Skeletal muscle satellite cell (primary cell): Measurements from ENCODE around the gene RSRC1.

Source experiments
- H3K27me3 ChIP-seq: 2 replicates; pipeline ENCODE4 v1.7.0; 2013; ENCODE audit warnings: low read length; ENCODE audit not compliant: control insufficient read depth, insufficient read depth
- H3K36me3 ChIP-seq: 2 replicates; pipeline ENCODE4 v1.7.0; 2013; ENCODE audit warnings: mild to moderate bottlenecking, control low read depth, low read length; ENCODE audit not compliant: insufficient read depth
- H3K4me1 ChIP-seq: 2 replicates; pipeline ENCODE4 v1.7.0; 2013; ENCODE audit warnings: low read length; ENCODE audit not compliant: control insufficient read depth, insufficient read depth
- H3K4me2 ChIP-seq: 2 replicates; pipeline ENCODE4 v1.7.0; 2013; ENCODE audit warnings: mild to moderate bottlenecking, low read length
- H3K4me3 ChIP-seq: 2 replicates; pipeline ENCODE4 v1.7.0; 2013; ENCODE audit warnings: low read length
- H3K9ac ChIP-seq: 2 replicates; pipeline ENCODE4 v1.7.0; 2013; ENCODE audit warnings: mild to moderate bottlenecking, low read depth, low read length, moderate library complexity
- H3K9me3 ChIP-seq: replicated peaks from 2 replicates; pipeline ENCODE4 v1.7.0; 2013; ENCODE audit warnings: mild to moderate bottlenecking, control low read depth, low read length

Gene RSRC1

GRCh38 chr3:158249183-158249582, 139.3 kb downstream of the RSRC1 start:
- Histone ChIP-seq H3K9me3 (no peaks in the 10 kb centered on the region), H3K4me2 (no peak overlapping the region), H3K4me1 (no peaks in the 10 kb centered on the region)

DNA sequence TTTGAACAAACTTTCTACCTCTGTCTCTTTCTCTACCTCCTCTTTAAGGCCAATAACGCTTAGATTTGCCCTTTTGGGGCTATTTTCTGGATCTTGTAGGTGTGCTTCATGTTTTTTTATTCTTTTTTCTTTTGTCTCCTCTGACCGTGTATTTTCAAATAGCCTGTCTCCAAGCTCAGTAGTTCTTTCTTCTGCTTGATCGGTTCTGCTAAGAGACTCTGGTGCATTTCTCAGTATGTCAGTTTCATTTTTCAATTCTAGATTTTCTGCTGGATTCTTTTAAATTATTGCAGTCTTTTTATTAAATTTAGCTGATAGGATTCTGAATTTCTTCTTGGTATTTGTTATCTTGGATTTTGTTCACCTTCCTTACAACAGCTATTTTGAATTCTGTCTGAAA, 148.7 kb downstream of the RSRC1 start:
- no peak overlapping the region for H3K4me3 ChIP-seq
- H3K9ac ChIP-seq = no peak overlapping the region
- H3K4me1 ChIP-seq = no peaks in the 10 kb centered on the region
- no peaks in the 10 kb centered on the region for H3K36me3 ChIP-seq
- H3K9me3 ChIP-seq = no peaks in the 10 kb centered on the region
- no peak overlapping the region for H3K4me2 ChIP-seq
- no peaks in the 10 kb centered on the region for H3K27me3 ChIP-seq

More at GRCh38 chr3:158249183-158249582, 139.3 kb downstream of the RSRC1 start:
- Histone ChIP-seq H3K36me3 (no peaks in the 10 kb centered on the region), H3K27me3 (no peaks in the 10 kb centered on the region), H3K9ac (no peak overlapping the region), H3K4me3 (no peak overlapping the region)

DNA sequence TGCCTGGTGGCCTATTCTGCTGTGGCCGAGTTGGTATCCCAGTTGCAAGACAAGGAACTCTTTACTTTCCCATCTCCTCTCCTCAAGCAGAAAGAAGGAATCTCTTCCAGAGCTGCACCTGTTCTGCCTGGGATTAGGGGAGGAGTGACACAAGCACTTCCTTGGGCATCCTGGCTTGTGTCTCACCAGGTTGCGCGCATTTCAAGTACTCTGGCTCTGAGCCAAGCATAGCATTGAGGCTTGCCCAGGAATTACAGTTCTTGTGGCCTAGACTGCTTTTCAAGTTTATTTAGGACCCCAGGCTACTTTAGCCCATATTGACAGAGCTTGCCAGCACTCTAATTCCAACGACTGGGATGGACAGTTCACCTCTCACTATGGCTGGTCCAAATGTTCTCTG, 150.5 kb downstream of the RSRC1 start:
- Histone ChIP-seq H3K27me3 (no peaks in the 10 kb centered on the region), H3K36me3 (no peaks in the 10 kb centered on the region), H3K4me2 (no peak overlapping the region), H3K9me3 (no peaks in the 10 kb centered on the region), H3K4me1 (no peaks in the 10 kb centered on the region), H3K9ac (no peak overlapping the region), H3K4me3 (no peak overlapping the region)

- no peak overlapping the region for H3K4me3 ChIP-seq
- no peaks in the 10 kb centered on the region for H3K36me3 ChIP-seq
- H3K9ac ChIP-seq = no peak overlapping the region
- H3K27me3 ChIP-seq = no peaks in the 10 kb centered on the region
- H3K4me1 ChIP-seq = no peaks in the 10 kb centered on the region
- H3K9me3 ChIP-seq = no peaks in the 10 kb centered on the region
- no peak overlapping the region for H3K4me2 ChIP-seq
Observed at GRCh38 chr3:158261371-158261991, 151.6 kb downstream of the RSRC1 start.

DNA sequence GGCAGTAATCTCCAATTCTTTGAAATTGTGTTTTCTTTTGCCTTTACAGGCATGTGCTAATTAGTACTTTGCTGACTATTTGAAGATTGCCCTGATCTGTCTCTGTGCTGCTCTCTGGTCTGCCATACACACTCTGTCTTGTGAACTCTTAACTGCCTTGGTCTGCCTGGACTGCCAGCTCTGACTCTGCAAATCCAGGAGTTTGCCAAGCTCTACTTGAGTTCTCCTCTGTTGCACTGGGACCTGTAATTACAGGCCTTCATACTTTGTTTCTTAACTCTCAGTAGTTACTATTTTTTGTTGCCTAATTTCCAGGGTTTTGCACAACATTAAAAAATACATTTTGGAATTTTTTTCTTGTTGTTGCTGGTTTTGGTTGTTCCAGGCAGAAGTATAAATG, 155.0 kb downstream of the RSRC1 start:
- Histone ChIP-seq H3K9ac (no peak overlapping the region), H3K27me3 (no peaks in the 10 kb centered on the region), H3K4me2 (no peak overlapping the region)

DNA sequence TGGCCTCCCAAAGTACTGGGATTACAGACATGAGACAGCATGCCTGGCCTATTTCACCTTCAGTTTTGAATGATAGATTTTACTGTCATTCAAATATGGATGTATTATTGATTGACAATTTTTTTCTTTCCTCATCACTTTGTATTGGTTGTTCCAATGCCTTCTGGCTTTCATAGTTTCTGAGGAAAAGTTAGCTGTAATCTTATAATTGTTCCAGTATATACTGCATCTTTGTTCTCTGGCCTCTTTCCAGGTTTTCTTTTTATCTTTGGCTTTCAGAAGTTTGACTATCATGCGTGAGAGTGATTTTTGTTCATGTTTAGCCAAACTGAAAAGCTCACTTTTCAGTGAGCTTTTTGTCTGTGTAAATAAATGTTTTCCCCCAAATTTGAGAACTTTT, 157.1 kb downstream of the RSRC1 start:
- Histone ChIP-seq H3K4me3 (no peak overlapping the region), H3K4me2 (no peak overlapping the region), H3K27me3 (no peaks in the 10 kb centered on the region), H3K9ac (no peak overlapping the region), H3K36me3 (no peaks in the 10 kb centered on the region), H3K4me1 (no peaks in the 10 kb centered on the region), H3K9me3 (no peaks in the 10 kb centered on the region)

More for the DNA sequence above, 155.0 kb downstream of the RSRC1 start:
- Histone ChIP-seq H3K4me3 (no peak overlapping the region), H3K9me3 (no peaks in the 10 kb centered on the region), H3K4me1 (no peaks in the 10 kb centered on the region), H3K36me3 (no peaks in the 10 kb centered on the region)

GRCh38 chr3:158269942-158270341, 160.1 kb downstream of the RSRC1 start:
- no peaks in the 10 kb centered on the region for H3K27me3 ChIP-seq
- no peak overlapping the region for H3K4me3 ChIP-seq
- no peaks in the 10 kb centered on the region for H3K9me3 ChIP-seq
- H3K4me2 ChIP-seq = no peak overlapping the region
- no peaks in the 10 kb centered on the region for H3K4me1 ChIP-seq
- no peaks in the 10 kb centered on the region for H3K36me3 ChIP-seq
- no peak overlapping the region for H3K9ac ChIP-seq

DNA sequence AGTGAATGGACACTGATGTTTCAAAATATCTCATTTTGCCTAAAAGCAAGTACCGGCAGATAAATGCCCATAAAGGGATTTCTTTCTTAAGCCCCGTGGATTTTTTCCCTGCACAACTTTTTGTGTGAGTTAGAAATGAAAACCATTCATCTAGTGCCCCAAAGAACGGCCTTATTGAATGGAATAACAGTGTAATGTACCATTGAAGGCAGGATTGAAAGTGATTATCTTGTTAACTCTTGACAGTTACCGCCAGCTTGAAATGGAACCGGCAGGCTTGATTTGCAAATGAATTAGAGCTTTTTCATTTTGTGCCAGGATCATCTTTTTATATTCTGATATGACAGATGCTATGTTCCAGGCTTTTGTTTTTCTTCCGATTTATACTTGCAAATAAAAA, 162.2 kb downstream of the RSRC1 start:
- H3K27me3 ChIP-seq = no peaks in the 10 kb centered on the region
- H3K4me3 ChIP-seq = no peak overlapping the region
- no peak overlapping the region for H3K4me2 ChIP-seq
- no peaks in the 10 kb centered on the region for H3K4me1 ChIP-seq
- no peaks in the 10 kb centered on the region for H3K9me3 ChIP-seq
- no peak overlapping the region for H3K9ac ChIP-seq
- H3K36me3 ChIP-seq = no peaks in the 10 kb centered on the region

- H3K4me2 ChIP-seq = no peak overlapping the region
- no peaks in the 10 kb centered on the region for H3K9me3 ChIP-seq
- H3K9ac ChIP-seq = no peak overlapping the region
- H3K4me3 ChIP-seq = no peak overlapping the region
- H3K27me3 ChIP-seq = no peaks in the 10 kb centered on the region
- H3K36me3 ChIP-seq = no peaks in the 10 kb centered on the region
- no peaks in the 10 kb centered on the region for H3K4me1 ChIP-seq
Observed at GRCh38 chr3:158273656-158274055, 163.8 kb downstream of the RSRC1 start.

- Histone ChIP-seq H3K4me3 (no peak overlapping the region), H3K9ac (no peak overlapping the region), H3K27me3 (no peaks in the 10 kb centered on the region), H3K4me1 (no peaks in the 10 kb centered on the region), H3K4me2 (no peak overlapping the region), H3K36me3 (no peaks in the 10 kb centered on the region), H3K9me3 (no peaks in the 10 kb centered on the region)
Observed at GRCh38 chr3:158278187-158278586, 168.3 kb downstream of the RSRC1 start.

DNA sequence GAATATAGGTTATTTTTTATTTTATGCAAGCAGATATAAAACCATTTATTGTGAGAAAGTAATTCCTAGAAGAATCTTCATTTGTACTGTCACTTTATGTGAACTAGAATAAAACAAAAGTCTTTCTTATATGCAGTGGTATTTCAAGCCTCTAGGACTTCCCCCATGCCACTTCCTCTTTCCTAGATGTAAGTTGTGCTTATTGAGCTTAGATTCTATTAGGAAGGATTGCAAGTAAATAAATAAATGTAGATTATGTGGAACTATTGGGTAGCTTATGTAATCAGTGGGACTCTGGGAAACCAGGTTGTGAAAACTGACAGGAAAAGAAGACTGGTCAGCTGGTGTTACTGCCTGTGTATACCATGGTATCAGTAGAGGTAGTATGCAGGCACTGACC, 169.7 kb downstream of the RSRC1 start:
- Histone ChIP-seq H3K36me3 (no peaks in the 10 kb centered on the region), H3K9ac (no peak overlapping the region), H3K4me3 (no peak overlapping the region), H3K4me2 (no peak overlapping the region), H3K4me1 (no peaks in the 10 kb centered on the region), H3K27me3 (no peaks in the 10 kb centered on the region), H3K9me3 (no peaks in the 10 kb centered on the region)

- Histone ChIP-seq H3K4me3 (no peak overlapping the region), H3K4me2 (no peak overlapping the region), H3K9me3 (no peaks in the 10 kb centered on the region), H3K4me1 (no peaks in the 10 kb centered on the region), H3K27me3 (no peaks in the 10 kb centered on the region), H3K9ac (no peak overlapping the region), H3K36me3 (no peaks in the 10 kb centered on the region)
Observed at GRCh38 chr3:158295771-158296170, 185.9 kb downstream of the RSRC1 start.
